SK-N-MC (cell line): ENCODE results near the gene INPP1.

ENCODE experiments used
- DNase-seq: peaks from one replicate; pipeline ENCODE4 v3.0.0-alpha.2; 2011; ENCODE audit warnings: low read depth, low spot score
- H3K27ac ChIP-seq: fragments of 200-600 bp; sonication (generic); 2 replicates; pipeline ENCODE4 v1.5.1; 2016; ENCODE audit warnings: mixed run types
- H3K36me3 ChIP-seq: fragments of 200-600 bp; sonication (generic); 2 replicates; pipeline ENCODE4 v1.6.1; 2017; ENCODE audit warnings: antibody characterized with exemption, low read length, mixed read lengths; ENCODE audit not compliant: insufficient read depth
- H3K4me3 ChIP-seq: fragments of 200-600 bp; sonication (generic); 2 replicates; pipeline ENCODE4 v1.5.1; 2016
- H3K9ac ChIP-seq: fragments of 200-600 bp; sonication (generic); 2 replicates; pipeline ENCODE4 v1.8.0; 2017; ENCODE audit warnings: mixed run types, mixed read lengths; ENCODE audit not compliant: insufficient read length
- H3K9me3 ChIP-seq: fragments of 200-600 bp; sonication (generic); 2 replicates; pipeline ENCODE4 v1.6.1; 2017; ENCODE audit warnings: low read depth, mild to moderate bottlenecking, antibody characterized with exemption, low read length, moderate library complexity, mixed read lengths
- EZH2 ChIP-seq: fragments of 200-600 bp; sonication (generic); IDR thresholded peaks from one replicate; pipeline ENCODE4 v1.6.1; 2017; ENCODE audit warnings: antibody characterized with exemption
- FOXP2 ChIP-seq: optimal IDR thresholded peaks from 2 replicates; pipeline ENCODE3; 2011; ENCODE audit warnings: mild to moderate bottlenecking, moderate library complexity; ENCODE audit not compliant: insufficient read depth; ENCODE audit errors: extremely low read length, control extremely low read depth
- POLR2AphosphoS5 ChIP-seq: IDR thresholded peaks from 2 replicates; pipeline ENCODE4 v1.6.1; 2012; ENCODE audit warnings: mild to moderate bottlenecking, low read depth, low read length, borderline replicate concordance

Gene INPP1

GRCh38 chr2:190378880-190379237 lies 35.5 kb downstream of the INPP1 start:
- Histone ChIP-seq H3K9me3 (no peaks in the 10 kb centered on the region), H3K9ac (no peak overlapping the region), H3K36me3 (no peaks in the 10 kb centered on the region), H3K27ac (no peak overlapping the region), H3K4me3 (no peak overlapping the region)
- DNase-seq = no peak
- TF ChIP-seq FOXP2 (no peak), EZH2 (no peak), POLR2AphosphoS5 (no peak)

GRCh38 chr2:190379249-190379964 lies 36.0 kb downstream of the INPP1 start:
- Histone ChIP-seq H3K36me3 (no peaks in the 10 kb centered on the region), H3K9ac (no peak overlapping the region), H3K27ac (no peak overlapping the region), H3K9me3 (no peaks in the 10 kb centered on the region), H3K4me3 (no peak overlapping the region)
- TF ChIP-seq EZH2 (no peak), FOXP2 (no peak), POLR2AphosphoS5 (no peak)
- DNase-seq = no peak

GRCh38 chr2:190380962-190381412 lies 37.6 kb downstream of the INPP1 start:
- H3K9me3 ChIP-seq = no peaks in the 10 kb centered on the region
- no peak overlapping the region for H3K27ac ChIP-seq
- no peak for TF ChIP-seq FOXP2
- no peak for TF ChIP-seq POLR2AphosphoS5
- no peak for TF ChIP-seq EZH2
- H3K9ac ChIP-seq = no peak overlapping the region
- H3K4me3 ChIP-seq = no peak overlapping the region
- no peaks in the 10 kb centered on the region for H3K36me3 ChIP-seq
- no peak for DNase-seq

- Histone ChIP-seq H3K36me3 (no peaks in the 10 kb centered on the region), H3K4me3 (no peak overlapping the region), H3K27ac (no peak overlapping the region), H3K9ac (no peak overlapping the region), H3K9me3 (no peaks in the 10 kb centered on the region)
- TF ChIP-seq FOXP2 (no peak), EZH2 (no peak), POLR2AphosphoS5 (no peak)
- DNase-seq = peak; percentile 22
These were observed 39.5 kb downstream of the INPP1 start for GRCh38 chr2:190382851-190383250.

- DNase-seq = no peak
- Histone ChIP-seq H3K9me3 (no peaks in the 10 kb centered on the region), H3K4me3 (no peak overlapping the region), H3K36me3 (no peaks in the 10 kb centered on the region), H3K9ac (no peak overlapping the region), H3K27ac (no peak overlapping the region)
- no peak for TF ChIP-seq FOXP2
- no peak for TF ChIP-seq EZH2
- TF ChIP-seq POLR2AphosphoS5 = no peak
These were observed 44.0 kb downstream of the INPP1 start for GRCh38 chr2:190387422-190387821.

- TF ChIP-seq POLR2AphosphoS5 (no peak), FOXP2 (no peak), EZH2 (no peak)
- Histone ChIP-seq H3K36me3 (no peaks in the 10 kb centered on the region), H3K9me3 (no peaks in the 10 kb centered on the region), H3K9ac (no peak overlapping the region), H3K27ac (no peak overlapping the region), H3K4me3 (no peak overlapping the region)
- no peak for DNase-seq
These were observed 52.9 kb downstream of the INPP1 start for GRCh38 chr2:190396271-190396670.

- H3K4me3 ChIP-seq = no peak overlapping the region
- H3K27ac ChIP-seq = no peak overlapping the region
- TF ChIP-seq FOXP2 = no peak
- TF ChIP-seq EZH2 = no peak
- no peak for TF ChIP-seq POLR2AphosphoS5
- H3K9ac ChIP-seq = no peak overlapping the region
- no peaks in the 10 kb centered on the region for H3K36me3 ChIP-seq
- no peak for DNase-seq
- H3K9me3 ChIP-seq = no peaks in the 10 kb centered on the region
These were observed 59.7 kb downstream of the INPP1 start for GRCh38 chr2:190402986-190403603.

- no peak overlapping the region for H3K27ac ChIP-seq
- H3K36me3 ChIP-seq = no peaks in the 10 kb centered on the region
- no peak overlapping the region for H3K4me3 ChIP-seq
- no peak overlapping the region for H3K9ac ChIP-seq
- no peaks in the 10 kb centered on the region for H3K9me3 ChIP-seq
- no peak for DNase-seq
- TF ChIP-seq EZH2 = no peak
- no peak for TF ChIP-seq POLR2AphosphoS5
- no peak for TF ChIP-seq FOXP2
These were observed 61.1 kb downstream of the INPP1 start for GRCh38 chr2:190404487-190404886.

- no peak for TF ChIP-seq FOXP2
- TF ChIP-seq EZH2 = no peak
- TF ChIP-seq POLR2AphosphoS5 = no peak
- Histone ChIP-seq H3K27ac (no peak overlapping the region), H3K9me3 (no peaks in the 10 kb centered on the region), H3K4me3 (no peak overlapping the region), H3K36me3 (no peaks in the 10 kb centered on the region), H3K9ac (no peak overlapping the region)
- DNase-seq = no peak
These were observed 61.7 kb downstream of the INPP1 start for GRCh38 chr2:190405070-190405469.
